GM12872 (cell line): ENCODE measurements around the gene LGR4.

Experiments used
- TF ChIP-seq, protein P1 (sequence below): IDR thresholded peaks from 3 replicates; pipeline ENCODE4 v1.5.1; 2011; ENCODE audit warnings: low read depth, mild to moderate bottlenecking, low read length, moderate library complexity; ENCODE audit not compliant: insufficient read depth

LGR4 gene

DNA sequence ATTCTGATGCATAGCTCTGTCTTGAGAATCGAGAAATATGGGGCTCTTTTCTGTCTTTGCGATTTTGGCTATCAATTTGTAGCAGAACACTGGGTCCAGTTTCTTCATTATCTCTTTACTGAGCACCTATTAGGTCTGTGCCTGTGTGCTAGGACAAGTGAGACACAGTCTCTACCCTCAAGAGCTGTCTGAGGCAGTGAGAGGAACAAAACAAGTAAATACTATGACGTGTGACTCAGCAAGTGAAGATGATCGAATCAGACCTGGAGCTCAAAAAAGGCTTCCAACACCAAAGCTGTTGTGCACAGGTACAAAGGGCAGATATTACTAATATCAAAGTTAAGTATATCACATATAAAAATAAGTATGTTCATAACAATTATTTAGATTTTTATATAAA, 52.4 kb downstream of the LGR4 start:
- TF ChIP-seq, protein P1, sequence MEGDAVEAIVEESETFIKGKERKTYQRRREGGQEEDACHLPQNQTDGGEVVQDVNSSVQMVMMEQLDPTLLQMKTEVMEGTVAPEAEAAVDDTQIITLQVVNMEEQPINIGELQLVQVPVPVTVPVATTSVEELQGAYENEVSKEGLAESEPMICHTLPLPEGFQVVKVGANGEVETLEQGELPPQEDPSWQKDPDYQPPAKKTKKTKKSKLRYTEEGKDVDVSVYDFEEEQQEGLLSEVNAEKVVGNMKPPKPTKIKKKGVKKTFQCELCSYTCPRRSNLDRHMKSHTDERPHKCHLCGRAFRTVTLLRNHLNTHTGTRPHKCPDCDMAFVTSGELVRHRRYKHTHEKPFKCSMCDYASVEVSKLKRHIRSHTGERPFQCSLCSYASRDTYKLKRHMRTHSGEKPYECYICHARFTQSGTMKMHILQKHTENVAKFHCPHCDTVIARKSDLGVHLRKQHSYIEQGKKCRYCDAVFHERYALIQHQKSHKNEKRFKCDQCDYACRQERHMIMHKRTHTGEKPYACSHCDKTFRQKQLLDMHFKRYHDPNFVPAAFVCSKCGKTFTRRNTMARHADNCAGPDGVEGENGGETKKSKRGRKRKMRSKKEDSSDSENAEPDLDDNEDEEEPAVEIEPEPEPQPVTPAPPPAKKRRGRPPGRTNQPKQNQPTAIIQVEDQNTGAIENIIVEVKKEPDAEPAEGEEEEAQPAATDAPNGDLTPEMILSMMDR: no peak

GRCh38 chr11:27418356-27418755, 54.2 kb downstream of the LGR4 start:
- TF ChIP-seq, protein P1: no peak

DNA sequence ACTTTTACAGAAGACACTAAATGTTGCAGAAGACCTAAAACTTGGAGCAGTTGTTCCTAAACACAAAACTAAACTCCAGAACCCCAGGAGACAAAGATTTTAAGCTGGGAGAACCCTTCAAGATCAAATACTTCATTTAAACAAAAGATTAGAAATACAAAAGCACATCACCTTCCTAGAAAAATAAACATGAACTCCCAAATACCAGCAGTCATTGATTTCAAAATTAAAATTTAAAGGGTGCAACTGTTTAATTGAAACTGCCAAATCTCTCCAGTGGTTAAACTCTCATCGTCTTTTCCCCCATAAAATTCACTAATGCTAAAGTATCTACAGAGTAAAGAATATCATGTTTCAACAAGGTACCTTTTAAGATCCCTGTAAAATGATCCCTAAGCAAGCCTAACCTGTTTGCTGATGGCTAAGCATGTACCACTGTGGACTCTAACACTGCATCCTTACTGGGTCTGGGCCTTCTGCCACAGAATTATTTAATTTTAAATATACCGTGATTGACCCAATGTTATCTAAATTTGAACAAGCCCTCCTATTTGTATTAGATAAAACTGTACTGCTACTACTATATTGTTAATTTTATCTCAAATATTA, 55.9 kb downstream of the LGR4 start:
- TF ChIP-seq, protein P1: no peak

- TF ChIP-seq, protein P1: no peak
Observed at GRCh38 chr11:27414644-27415043, 57.9 kb downstream of the LGR4 start.

DNA sequence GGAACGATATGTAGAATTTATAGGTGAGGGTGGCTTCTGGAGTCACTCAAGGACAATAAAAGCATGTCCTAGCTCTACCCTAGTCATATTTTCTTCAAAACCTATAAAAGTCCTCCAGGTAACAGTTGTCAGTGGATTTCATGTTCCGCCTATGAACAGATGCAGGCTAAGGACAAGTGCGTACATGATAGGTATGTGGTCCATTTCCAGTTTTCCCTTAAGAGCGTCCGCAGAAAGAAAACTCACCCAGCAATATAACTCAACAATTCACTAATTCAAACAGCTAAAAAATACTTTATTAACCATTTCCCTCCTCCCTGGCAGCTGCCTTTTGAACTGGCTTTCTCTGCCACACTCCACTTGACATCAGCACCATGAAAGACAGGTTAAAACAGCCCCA, 59.4 kb downstream of the LGR4 start:
- TF ChIP-seq, protein P1: no peak

DNA sequence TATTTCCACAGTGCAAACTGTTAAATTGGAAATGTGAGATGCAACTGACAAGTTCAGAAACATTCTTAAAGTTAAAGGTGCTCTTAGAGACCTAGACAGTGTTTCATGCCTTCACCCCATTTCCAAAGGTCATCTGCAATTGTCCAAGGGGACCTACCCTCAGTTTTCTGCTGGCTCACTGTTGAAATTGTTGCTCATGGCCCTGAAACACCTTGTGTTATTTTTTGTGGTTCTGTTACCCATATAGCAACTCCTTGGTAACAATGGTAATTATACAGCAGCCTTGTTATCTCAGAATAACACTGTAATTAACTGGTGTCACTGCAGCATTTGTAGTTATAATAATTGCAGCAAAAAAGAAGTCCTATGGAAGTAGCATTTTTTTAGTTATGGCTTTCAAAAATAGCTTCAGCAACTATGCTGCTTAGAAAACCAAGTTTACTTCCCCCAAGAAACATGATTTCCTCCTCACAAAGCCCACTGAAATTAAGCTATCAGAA, 60.3 kb downstream of the LGR4 start:
- TF ChIP-seq, protein P1: no peak

DNA sequence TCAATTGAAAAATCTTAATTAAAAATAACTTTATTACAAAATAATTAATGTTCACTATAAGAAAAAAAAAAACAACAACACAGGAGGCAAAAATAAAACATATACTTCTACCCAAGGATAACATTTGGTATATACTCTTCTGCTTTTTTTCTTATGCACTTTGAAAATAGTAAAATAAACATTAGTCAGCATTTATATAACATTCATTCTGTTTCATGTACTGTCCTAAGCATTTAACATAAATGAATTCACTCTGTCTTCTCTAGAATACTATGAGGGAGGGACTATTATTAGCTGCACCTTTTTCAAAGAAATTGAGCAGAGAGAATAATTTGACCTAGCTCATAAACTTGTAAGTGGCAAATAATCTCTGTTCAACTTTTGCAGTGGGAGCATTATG, 61.3 kb downstream of the LGR4 start:
- TF ChIP-seq, protein P1: no peak
